CD4-positive, alpha-beta T cell treated with Interleukin-4 for 4 hours (primary cell): Measurements from ENCODE around the gene HDAC3.
"Not testable (repeated sequence)": the region's sequence is repeated elsewhere in the genome, so short reads cannot be mapped to it uniquely, and the experiment has no call there.

Experiments
- DNase-seq: peaks from one replicate; pipeline ENCODE4 v3.0.0-alpha.2; 2020

The HDAC3 gene

DNA sequence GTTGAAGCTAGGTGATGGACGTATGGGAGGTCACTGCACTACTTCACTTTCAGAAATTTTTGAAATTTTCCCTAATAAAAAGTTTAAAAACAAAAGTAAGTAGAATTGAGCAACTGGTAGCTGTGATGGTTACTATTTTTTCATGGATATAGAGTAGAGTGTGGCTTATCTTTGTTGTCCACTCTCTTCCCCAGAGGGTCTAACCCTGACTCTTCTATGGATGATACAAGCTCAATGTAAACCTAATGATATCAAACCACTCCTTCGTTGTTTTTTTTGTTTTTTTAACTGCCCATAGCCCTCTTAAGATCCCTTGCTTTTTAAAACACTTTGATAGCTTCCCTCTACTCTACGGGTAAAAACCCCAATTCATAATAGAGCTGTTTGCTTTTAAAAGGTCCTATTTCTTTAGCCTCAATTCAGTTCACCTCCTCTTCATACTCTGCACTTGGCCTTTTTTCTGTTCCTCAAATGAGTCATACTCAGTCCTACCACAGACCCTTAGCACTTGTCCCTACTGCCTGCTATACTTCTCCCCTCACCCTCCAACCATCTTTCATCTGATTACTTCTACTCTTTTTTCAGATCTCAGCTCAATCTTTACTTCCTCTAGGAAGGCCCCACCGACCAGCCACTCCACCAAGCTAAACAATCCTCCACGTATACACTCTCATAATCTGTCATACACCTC is 2.6 kb downstream of the HDAC3 start:
- DNase-seq, result no peak

- no peak for DNase-seq
Measured at GRCh38 chr5:141632650-141633049, 4.0 kb downstream of the HDAC3 start.

DNA sequence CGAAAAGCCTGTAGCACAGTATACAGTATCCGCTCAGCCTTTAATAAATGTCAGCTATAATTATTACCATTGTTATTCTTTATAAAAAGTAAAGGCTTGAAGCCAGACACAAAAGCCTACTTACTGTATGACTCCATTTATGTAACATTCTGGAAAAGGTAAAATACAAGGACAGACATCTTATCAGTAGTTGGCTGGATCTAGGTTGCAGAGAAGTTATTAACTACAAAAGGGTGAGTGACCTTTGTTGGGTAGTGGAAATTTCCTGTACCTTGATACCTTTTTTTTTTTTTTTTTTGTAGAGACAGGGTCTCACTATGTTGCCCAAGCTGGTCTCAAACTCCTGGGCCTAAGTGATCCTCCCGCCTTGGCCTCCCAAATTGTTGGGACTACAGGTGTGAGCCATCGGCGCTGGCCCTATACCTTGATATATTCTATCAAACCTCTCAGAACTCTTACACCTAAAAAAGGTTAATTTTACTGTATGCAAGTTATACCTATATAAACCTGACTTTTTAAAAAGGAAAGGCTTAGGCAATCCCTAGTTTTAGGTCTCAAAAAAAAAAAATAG is 6.0 kb downstream of the HDAC3 start:
- DNase-seq, result no peak

DNA sequence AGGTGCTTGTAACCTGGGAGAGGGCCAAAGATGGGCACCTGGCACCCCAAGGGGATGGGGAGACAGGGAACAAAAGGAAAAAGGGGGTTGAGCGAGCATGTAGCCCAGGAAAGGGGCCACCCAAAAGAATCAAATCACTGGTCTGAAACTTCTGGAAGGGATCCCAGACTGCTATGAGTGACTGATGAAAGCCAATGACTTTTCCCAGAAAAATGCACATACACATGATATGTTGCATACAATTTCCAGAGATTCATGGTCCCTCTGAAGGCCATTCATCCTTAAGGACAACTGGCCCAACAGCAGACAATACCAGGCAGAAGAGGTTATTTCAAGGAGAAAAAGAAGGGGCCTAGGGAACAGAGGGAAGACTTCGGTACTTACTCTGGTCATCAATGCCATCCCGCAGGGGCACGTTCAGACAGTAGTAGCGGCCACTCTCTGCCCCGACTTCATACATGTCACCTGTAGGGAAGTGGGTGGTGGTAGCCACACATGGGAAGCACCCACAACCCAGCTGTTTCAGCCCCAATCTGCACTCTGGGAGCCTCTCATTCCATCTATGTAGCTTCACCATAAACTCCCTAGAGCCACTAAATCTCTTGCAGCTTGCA is 8.4 kb downstream of the HDAC3 start:
- DNase-seq, result no peak

GRCh38 chr5:141623611-141624010 is 13.0 kb downstream of the HDAC3 start:
- no peak for DNase-seq

DNA sequence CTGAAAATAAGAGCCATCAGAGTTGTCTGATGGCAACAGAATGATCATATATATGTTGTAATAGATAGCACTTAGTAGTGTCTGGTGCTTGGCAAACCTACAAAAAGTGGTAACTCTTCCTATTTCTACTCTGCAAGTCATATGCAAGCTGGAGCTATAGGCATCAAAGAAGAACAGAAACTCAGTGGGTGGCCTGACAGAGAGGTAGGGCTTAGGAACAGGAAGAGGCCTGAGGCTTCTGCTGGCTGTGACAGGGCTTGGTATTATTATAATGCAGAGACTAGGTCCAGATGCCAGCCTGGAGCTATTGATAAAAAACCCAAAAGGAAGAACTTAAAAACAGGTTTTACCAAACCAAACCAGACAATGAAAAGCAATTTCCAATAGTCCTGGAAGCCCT is 13.5 kb downstream of the HDAC3 start:
- no peak for DNase-seq

DNA sequence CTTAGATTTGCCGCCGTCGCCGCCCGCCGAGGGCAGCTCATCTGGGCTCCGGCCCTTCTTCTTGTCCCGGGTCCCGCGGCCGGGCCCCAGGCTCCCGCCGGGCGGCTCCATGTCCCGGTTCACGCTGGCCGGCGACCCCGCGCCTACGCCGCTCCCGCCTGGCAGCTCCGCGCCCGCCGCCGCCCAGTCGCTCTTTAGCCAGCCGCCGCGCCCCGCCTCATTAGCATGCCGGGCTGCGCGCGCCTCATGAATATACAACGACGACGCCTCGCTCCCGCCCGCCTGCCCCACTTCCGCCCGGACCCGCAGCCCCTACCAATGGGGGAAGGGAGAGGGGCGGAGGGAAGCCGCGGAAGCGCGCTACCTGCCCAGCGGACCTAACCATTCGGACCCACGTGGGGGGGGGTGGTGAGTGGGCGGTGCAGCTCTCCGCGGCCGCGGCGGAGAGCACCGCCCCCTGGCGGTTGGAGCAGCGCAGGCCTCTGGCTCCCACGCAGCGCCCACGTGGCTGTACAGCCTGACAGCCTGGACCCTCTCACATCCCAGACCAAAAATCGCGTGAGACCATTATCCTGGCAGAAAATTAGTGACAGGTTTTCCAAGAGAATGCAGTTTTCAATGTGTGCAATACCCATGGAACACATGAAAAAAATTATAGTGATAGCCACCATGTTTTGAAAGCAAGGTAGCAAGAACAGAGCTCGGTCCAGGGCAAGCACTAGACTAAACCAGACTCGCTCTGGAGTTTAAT is 17.7 kb downstream of the HDAC3 start, which contains the start of gene DIAPH1:
TSS of gene DIAPH1 (minus strand) at position 197 of the 751 bp plus-strand sequence. CDS start at position 111, 86 bp downstream.
- DNase-seq, result peak; percentile 98

DNA sequence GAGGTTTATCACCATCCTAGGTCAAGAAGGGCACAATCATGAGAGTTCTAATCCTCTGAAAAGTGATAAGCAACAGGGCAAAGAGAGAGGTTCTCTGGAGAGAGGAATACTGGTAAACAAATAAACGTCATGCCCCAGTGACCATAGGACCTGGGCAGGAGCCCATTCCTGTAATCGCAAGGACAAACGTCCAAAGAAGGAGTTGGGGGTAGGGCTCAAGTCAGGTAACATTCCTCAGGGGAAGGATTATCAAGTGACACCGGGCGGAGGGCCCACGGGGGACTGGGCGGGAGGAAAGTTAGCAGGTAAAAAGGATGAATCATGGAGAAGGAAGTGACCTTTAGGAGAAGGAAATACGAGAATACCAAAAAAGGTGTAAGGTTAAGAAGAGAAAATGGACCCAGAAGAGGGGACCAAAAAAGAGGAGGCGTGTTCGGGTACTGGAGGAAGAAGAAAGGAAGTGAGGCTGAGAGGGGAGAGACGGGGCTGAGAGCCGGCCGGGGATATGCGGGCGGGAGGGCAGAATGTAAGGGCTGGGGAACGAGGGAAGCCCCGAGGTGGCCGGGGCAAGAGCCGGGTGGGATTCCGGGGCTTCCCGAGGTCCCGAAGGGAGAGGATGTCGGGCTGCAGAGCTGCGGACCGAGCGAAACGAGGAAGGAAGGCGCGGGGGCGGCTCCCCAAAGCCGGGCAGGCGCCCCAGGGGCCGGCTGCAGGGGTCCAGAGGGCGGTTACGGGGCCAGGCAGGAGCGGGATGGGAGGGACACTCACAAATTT is 18.4 kb downstream of the HDAC3 start:
- DNase-seq, result peak; percentile 74

- no peak for DNase-seq
Measured at GRCh38 chr5:141617682-141618029, 19.0 kb downstream of the HDAC3 start.

DNA sequence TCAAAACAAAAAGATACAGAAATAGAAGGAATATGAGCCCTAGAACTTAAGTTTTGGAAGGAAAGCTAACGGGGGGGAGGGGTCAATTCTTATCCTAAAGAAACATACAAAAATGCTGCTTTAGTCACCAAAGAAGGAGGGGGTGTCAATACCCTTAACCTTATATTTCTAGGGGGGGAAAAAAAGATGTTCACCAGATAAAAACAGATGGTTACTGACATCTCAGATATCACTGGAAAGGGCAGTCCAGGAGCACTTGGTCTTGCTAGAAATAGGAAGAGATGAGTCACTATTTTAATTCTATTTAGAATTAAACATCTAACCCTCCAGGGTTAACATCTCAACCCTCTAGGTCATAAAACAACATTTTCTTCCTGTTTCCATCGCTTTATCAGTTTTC is 19.5 kb downstream of the HDAC3 start:
- no peak for DNase-seq

DNA sequence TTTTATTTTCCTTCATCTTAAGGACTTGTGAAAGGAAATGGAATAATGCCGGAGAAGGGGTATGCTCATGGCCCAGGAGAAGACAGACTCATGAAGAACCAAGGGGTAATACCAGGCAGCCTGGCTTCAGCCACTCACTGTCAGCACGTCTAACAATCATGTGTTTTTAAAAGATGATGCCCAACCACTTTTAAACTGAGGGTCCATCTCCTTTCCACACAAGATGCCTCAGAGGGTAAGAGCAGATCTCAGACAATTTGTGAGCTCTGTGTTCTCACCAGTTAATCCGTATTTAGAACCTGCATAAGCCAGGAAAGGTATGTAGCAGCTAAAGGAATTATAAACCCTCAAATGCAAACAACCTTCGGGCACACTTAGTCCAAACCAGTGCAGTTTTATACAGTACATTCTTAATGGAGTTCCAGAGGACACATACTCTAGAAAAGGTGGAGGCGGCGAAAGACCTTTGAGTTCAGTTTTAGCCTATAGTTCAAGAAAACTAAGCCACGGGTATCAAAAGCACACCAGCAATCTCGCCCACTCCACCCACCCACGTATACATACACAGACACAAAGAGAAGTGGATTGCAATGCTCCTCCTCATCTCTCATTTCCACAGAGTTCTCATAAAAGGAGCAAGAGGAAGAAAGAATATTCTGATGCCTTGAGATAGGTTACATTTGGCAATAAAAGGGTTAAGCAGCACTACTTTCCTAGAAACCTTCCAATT is 20.5 kb downstream of the HDAC3 start:
- no peak for DNase-seq

DNA sequence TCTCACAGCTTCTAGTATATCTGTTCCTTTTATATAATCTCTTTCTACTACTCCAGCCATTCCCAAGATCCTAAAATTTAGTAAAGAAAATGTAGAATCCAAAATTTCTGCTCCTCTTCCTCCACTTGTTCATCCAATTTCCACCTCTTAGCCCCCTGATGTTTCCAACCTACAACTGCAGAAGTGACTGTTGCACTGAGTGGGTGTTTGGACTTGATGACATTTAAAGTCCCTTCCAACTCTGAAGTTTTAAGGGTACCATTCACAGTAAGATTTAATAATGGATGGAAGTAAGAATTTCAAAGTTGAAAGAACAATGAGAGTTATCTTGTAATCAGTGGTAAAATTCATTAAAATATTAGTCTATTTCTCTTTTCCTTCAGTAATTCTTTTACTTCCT is 23.3 kb downstream of the HDAC3 start:
- no peak for DNase-seq

- no peak for DNase-seq
Measured at GRCh38 chr5:141611289-141611688, 25.4 kb downstream of the HDAC3 start.

DNA sequence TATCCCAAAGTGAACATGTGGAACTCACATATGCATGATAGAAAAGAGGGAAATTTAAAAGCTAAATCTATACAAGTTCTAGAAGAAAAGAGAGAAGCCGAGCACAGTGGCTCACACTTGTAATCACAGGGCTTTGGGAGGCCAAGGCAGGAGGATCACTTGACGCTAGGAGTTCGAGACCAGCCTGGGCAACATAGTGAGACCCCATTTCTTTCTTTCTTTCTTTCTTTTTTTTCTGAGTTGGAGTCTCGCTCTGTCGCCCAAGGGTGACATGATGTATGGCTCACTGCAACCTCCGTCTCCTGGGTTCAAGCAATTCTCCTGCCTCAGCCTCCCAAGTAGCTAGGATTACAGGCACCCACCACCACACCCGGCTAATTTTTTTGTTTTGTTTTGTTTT is 26.7 kb downstream of the HDAC3 start:
- not testable (repeated sequence) for DNase-seq

- DNase-seq, result no peak
Measured at GRCh38 chr5:141609044-141609443, 27.6 kb downstream of the HDAC3 start.

DNA sequence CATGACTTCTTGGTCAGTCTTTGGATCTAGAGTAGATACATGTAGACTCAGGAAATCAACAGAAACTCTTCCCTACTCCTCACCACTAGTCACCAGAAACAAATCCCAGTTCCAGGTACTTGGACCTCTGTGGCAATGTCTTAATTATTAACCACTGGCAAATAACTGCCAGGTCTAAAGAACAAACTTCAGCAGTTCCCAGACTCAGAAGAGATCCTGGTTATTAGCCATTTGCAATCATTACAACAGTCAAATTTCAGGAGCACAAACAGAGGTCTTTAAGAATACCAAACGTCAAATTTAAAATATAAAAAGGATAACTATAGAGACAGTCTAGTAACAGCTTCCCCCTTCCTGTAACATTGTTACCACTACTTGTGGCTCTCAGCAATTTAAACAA is 28.1 kb downstream of the HDAC3 start:
- DNase-seq, result no peak

- DNase-seq, result no peak
Measured at GRCh38 chr5:141608046-141608445, 28.6 kb downstream of the HDAC3 start.

DNA sequence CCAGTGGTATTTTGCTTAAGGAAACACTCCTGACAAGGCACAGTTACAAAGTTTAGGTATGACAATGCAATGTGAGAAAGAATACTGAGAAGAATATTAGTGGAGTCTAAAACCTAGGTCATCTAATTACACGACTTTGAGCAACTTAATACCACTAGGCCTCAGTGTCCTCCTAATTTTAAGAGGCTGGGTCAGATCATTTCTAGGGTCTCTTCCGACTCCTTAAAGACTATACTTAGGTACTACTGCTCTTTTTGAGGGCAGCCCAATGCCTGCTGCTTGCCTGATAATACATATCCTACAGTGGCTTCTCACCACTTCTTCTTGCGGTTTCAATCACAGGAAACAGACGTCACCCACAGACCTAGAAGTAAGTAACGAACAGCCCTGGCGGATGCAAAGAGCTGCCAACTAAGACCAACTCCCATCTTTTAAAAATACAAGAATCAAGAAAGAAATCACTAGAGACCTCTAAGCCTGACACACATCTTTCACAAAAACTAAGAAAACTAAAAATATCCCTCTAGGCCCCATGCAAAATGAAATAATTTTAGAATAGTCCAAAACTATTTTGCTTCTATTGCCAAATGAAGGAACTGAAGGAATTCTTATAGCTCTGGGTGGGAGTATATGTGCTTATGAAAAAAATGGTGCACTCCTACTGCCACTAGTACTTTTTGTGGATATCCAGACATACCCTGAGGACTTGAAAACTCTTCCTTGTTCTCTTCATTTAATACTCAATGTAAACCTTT is 30.9 kb downstream of the HDAC3 start:
- peak; percentile 90 for DNase-seq

GRCh38 chr5:141603923-141604717 is 32.5 kb downstream of the HDAC3 start:
- peak; percentile 54 for DNase-seq

GRCh38 chr5:141602606-141603005 is 34.0 kb downstream of the HDAC3 start:
- DNase-seq, result no peak
